ENCODE results near the gene HOXC9.

The HOXC9 gene

DNA sequence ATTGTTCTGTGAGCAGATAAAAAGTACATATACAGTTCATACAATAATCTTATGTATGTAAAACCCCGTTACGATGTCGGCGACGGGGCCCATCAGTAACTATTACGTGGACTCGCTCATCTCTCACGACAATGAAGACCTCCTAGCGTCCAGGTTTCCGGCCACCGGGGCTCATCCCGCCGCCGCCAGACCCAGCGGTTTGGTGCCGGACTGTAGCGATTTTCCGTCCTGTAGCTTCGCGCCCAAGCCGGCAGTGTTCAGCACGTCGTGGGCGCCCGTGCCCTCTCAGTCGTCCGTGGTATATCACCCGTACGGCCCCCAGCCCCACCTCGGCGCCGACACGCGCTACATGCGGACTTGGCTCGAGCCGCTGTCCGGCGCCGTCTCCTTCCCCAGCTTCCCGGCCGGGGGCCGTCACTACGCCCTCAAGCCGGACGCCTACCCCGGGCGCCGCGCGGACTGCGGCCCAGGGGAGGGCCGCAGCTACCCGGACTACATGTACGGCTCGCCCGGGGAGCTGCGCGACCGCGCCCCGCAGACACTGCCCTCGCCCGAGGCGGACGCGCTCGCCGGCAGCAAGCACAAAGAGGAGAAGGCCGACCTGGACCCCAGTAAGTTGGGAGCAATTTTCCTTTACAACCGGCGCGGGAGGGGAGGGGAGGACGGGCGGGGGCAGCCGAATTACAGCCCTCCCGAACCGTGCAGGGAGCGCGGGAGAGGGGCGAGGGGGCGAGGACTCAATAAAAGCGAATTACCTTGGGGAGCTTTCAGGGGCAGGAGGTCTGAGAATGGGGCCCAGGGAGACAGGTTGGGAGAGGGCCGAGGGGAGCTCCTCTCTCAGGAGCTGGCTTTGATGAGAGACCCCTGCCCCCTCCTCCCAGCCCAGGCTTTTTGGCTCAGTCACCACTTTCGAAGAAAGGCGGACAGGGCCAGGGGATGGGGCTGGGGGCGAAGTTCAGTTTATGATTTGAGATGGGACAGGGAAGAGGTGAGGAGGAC lies at the start of gene HOXC9:
Gene HOXC9 (plus strand): TSS at position 46 of the 999 bp plus-strand sequence. CDS start 28 bp downstream, at position 74.
- no peak for DNase-seq

DNA sequence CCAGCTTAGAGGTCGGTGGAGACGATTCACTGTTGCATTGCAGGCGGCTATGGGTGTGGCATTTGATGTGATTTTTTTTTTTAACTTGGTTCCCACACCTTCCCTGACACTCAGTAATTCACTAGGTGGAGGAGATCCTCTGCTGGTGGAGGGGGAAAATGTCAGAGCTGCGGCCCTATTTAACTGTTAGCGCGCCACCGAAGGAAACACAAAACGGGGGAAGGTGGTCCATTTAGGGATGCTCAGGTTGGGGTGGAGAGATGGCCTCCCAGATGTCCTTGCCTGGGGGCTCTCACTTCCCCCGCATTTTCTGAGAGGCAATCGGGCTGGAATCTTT lies 49.6 kb upstream of the HOXC9 start:
- DNase-seq = no peak

GRCh38 chr12:53950789-53951576 lies 49.0 kb upstream of the HOXC9 start:
- no peak for DNase-seq

DNA sequence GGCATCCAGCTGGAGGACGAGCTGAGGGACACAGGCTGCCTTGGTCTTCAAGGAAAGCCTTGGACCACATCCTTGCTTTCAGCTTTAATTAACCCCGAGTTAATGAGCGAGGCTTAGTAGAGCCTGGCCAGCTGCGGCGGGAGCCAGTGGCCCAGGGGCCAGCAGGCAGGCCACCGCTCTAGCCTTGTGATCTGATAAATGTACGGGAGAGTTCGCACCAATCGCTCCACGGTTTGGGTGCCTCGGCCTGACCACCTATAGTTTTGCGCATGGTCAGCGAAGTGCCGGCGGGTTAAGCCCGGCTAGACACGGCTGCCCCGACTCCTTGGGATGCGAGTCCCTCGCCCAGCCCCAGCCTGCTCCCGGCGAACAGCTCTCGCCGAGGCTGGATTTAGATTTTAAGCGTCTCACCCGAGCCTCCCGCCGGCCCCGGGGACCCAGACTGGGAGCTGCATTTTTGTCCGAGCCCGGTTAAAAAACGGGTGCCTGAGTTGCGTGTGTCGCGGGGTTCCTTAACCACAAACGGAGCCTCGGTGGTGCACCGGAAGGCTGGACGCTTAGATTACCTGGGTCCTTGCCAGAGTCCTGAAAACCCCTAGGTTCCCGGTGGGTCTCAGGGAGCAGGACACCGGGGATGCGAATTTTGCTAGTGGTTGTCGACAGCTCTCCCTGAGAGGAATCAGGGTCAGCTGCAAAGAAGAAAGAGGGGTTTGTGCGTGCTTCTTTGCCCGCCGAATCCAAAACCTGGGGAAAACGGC lies 48.2 kb upstream of the HOXC9 start:
- DNase-seq = no peak

DNA sequence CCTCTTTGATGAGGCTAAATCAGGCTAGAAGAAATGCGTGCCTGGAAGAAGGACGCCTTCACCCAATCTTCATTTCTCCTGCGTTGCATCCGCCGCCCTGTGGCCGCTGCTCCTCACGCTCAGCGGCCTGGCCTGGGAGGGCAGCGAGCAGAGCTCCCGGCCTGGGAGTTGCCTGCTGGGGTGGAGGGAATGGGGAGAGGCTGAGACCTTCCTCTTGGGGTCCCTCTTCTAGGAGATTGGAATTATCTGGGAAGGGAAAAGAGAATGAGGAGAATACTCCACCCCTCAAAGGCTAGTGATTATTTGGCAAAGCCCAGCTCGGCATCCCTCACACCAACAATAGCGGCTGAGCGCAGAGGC lies 47.6 kb upstream of the HOXC9 start:
- DNase-seq = no peak

GRCh38 chr12:53952871-53953734 lies 46.9 kb upstream of the HOXC9 start:
- no peak for DNase-seq

- no peak for DNase-seq
Observed at GRCh38 chr12:53953831-53954693, 45.9 kb upstream of the HOXC9 start.

- DNase-seq = no peak
Observed at GRCh38 chr12:53954694-53955035, 45.3 kb upstream of the HOXC9 start, which contains the start of gene HOXC12. Gene HOXC12 (plus strand): TSS chr12:53954903. CDS start chr12:53954930, 27 bp downstream.

- no peak for DNase-seq
Observed at GRCh38 chr12:53955036-53955775, 44.8 kb upstream of the HOXC9 start.

- DNase-seq = no peak
Observed at GRCh38 chr12:53955776-53956250, 44.1 kb upstream of the HOXC9 start.

- no peak for DNase-seq
Observed at GRCh38 chr12:53956251-53956887, 43.6 kb upstream of the HOXC9 start.

DNA sequence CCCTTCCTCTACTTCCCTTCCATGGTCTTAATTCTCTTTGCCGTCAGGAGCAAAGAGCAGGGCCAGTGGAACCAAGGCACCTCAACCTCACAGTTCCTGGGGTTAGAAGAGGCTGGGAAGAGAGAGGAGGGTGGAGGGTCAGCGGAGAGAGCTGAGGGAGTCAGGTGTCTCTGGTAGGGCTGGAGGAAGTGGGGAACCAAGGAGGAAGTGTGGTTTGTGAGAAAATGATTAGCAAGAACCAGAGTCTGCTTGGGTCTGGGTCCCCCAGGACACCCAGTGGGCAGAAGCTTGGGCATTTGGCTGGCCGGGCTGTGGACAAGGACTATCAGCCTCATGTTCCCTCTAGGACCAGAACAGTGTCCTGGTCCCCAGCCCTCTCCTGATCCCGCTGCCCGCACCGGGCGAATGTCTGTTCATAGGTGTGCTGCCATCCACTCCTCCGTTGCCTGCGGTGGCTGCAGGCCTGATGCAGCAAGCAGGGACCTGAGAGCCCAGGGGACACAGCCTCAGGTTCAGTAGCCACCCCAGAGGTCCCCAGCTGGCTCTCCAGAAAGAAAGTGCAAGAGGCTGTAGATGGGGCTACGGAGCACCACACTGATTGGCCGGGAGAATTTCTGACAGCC lies 42.9 kb upstream of the HOXC9 start:
- DNase-seq = no peak

DNA sequence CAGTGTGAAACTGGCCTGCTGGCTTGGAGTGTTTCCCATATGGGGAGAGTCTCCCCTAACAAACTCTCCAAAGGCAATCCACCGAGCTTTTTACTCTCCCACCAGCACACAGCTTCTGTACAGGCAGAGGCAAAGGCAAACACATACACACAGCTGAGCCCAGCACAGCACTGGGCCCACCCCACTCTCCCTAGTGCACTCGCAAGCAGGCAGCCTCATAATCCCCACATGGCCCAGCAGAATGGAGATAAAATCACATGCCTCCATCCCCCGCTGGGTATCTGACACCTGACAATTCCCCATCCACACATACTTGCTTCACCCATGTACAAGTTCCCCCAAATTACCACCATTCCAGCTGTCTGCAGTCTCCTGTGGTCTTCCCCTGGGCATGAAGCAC lies 41.8 kb upstream of the HOXC9 start:
- no peak for DNase-seq

GRCh38 chr12:53959314-53959713 lies 40.6 kb upstream of the HOXC9 start:
- DNase-seq = no peak

GRCh38 chr12:53960187-53961024 lies 39.6 kb upstream of the HOXC9 start:
- DNase-seq = no peak

DNA sequence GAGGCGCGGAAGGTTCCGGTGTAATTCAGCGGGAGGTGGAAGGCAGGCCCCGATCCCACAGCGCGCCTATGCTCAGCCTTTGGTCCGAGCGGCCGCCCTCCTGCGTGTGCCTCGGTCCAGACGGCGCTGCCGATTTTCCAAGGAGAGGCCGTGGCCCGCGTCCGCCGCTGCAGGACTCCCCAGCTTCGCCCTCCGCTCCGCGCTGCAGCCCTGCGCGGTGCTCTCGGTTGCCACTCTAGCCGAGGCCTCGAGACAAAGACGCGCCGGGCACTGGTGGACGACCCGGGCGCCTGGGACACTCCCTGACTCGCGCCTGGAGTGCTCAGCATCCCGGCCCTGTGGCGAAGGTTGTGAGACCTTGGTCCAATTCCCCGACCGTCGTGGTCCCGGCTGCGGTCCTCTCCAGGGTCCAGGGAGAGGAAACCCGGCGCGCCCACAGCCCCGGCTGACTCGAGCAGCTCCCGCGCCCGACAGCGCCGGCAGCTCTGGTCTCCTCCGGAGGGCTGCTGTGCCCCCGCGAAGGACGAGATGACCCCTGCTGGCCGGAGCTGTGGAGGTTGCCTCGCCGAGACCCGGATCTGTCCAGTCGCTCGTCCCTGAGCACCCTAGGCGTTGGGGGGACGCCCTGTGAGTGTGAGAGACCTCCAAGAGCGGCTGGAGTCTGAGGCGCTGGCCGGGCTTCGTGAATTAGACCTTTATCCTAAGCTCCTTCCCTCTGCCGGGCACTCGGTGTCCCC lies 38.8 kb upstream of the HOXC9 start:
- no peak for DNase-seq

GRCh38 chr12:53963005-53963404 lies 37.0 kb upstream of the HOXC9 start:
- DNase-seq = no peak

Measured in CD4-positive, alpha-beta T cell treated with Interleukin-15 for 1 hour (primary cell).